Measurements from ENCODE around the gene GLTP.

Gene GLTP

GRCh38 chr12:109824731-109825130 is 55.6 kb downstream of the GLTP start:
- H3K4me1 ChIP-seq (ENCODE audit: control insufficient read depth, low read length): no peaks in the 10 kb centered on the region
- no peaks in the 10 kb centered on the region for H3K9me2 ChIP-seq (replicated peaks; ENCODE audit: control insufficient read depth, low read length)

GRCh38 chr12:109822951-109823411 is 57.4 kb downstream of the GLTP start:
- no peaks in the 10 kb centered on the region for H3K9me2 ChIP-seq (replicated peaks; ENCODE audit: control insufficient read depth, low read length)
- no peak overlapping the region for H3K4me2 ChIP-seq (ENCODE audit: low read length)
- no peaks in the 10 kb centered on the region for H3K4me1 ChIP-seq (ENCODE audit: control insufficient read depth, low read length)
- H4K20me1 ChIP-seq (ENCODE audit: control insufficient read depth, insufficient read depth, low read depth, low read length): no peaks in the 10 kb centered on the region
- H3K27me3 ChIP-seq (ENCODE audit: control insufficient read depth, low read length): peaks cover 6% of the 10 kb centered on the region
- H3K9me3 ChIP-seq (ENCODE audit: control insufficient read depth, insufficient read depth, low read length): no peaks in the 10 kb centered on the region
- no peak overlapping the region for H3K27ac ChIP-seq (ENCODE audit: low read depth, low read length)
- no peaks in the 10 kb centered on the region for H3F3A ChIP-seq (ENCODE audit: control insufficient read depth, insufficient read depth)
- no peak overlapping the region for H3K4me3 ChIP-seq (ENCODE audit: low read length)
- TF ChIP-seq EZH2phosphoT487 (IDR thresholded peaks at IDR 0.05; ENCODE audit: borderline replicate concordance, low read length) (no peak), CTCF (IDR thresholded peaks at IDR 0.05; ENCODE audit: low read depth, low read length, poor library complexity, severe bottlenecking) (no peak)
- H3K79me2 ChIP-seq (ENCODE audit: control insufficient read depth, low read length): no peaks in the 10 kb centered on the region
- H3K36me3 ChIP-seq (ENCODE audit: control insufficient read depth, low read length): no peaks in the 10 kb centered on the region

More at GRCh38 chr12:109824731-109825130, 55.6 kb downstream of the GLTP start:
- no peak overlapping the region for H3K4me2 ChIP-seq (ENCODE audit: low read length)
- no peak for TF ChIP-seq CTCF (IDR thresholded peaks at IDR 0.05; ENCODE audit: low read depth, low read length, poor library complexity, severe bottlenecking)
- no peak for TF ChIP-seq EZH2phosphoT487 (IDR thresholded peaks at IDR 0.05; ENCODE audit: borderline replicate concordance, low read length)
- H3K27ac ChIP-seq (ENCODE audit: low read depth, low read length): no peak overlapping the region
- no peak overlapping the region for H3K4me3 ChIP-seq (ENCODE audit: low read length)
- no peaks in the 10 kb centered on the region for H3K9me3 ChIP-seq (ENCODE audit: control insufficient read depth, insufficient read depth, low read length)
- H3K79me2 ChIP-seq (ENCODE audit: control insufficient read depth, low read length): no peaks in the 10 kb centered on the region
- no peaks in the 10 kb centered on the region for H3F3A ChIP-seq (ENCODE audit: control insufficient read depth, insufficient read depth)
- H4K20me1 ChIP-seq (ENCODE audit: control insufficient read depth, insufficient read depth, low read depth, low read length): no peaks in the 10 kb centered on the region
- H3K36me3 ChIP-seq (ENCODE audit: control insufficient read depth, low read length): no peaks in the 10 kb centered on the region
- H3K27me3 ChIP-seq (ENCODE audit: control insufficient read depth, low read length): peaks cover 9% of the 10 kb centered on the region

- Histone ChIP-seq H4K20me1 (ENCODE audit: control insufficient read depth, insufficient read depth, low read depth, low read length) (no peaks in the 10 kb centered on the region), H3K9me2 (replicated peaks; ENCODE audit: control insufficient read depth, low read length) (no peaks in the 10 kb centered on the region), H3K27me3 (ENCODE audit: control insufficient read depth, low read length) (peaks cover 6% of the 10 kb centered on the region), H3K4me1 (ENCODE audit: control insufficient read depth, low read length) (no peaks in the 10 kb centered on the region), H3K4me2 (ENCODE audit: low read length) (no peak overlapping the region), H3F3A (ENCODE audit: control insufficient read depth, insufficient read depth) (no peaks in the 10 kb centered on the region), H3K79me2 (ENCODE audit: control insufficient read depth, low read length) (no peaks in the 10 kb centered on the region), H3K36me3 (ENCODE audit: control insufficient read depth, low read length) (no peaks in the 10 kb centered on the region), H3K27ac (ENCODE audit: low read depth, low read length) (no peak overlapping the region), H3K9me3 (ENCODE audit: control insufficient read depth, insufficient read depth, low read length) (no peaks in the 10 kb centered on the region), H3K4me3 (ENCODE audit: low read length) (no peak overlapping the region)
- TF ChIP-seq CTCF (IDR thresholded peaks at IDR 0.05; ENCODE audit: low read depth, low read length, poor library complexity, severe bottlenecking) (no peak), EZH2phosphoT487 (IDR thresholded peaks at IDR 0.05; ENCODE audit: borderline replicate concordance, low read length) (no peak)
Observed at GRCh38 chr12:109822416-109822815, 57.9 kb downstream of the GLTP start.
